Calu3 (cell line): ENCODE results near the gene FFAR1. TPM values are rescaled to one million over a fixed set of nuclear protein-coding genes. Genes with fewer than 3 reads are reported as not detected.

ENCODE experiments used
- BruUV-seq: library from RNA; stranded (reverse); fragments of 400-500 nt; replicated peaks from 2 replicates; lab custom pipeline; 2021; lab: Mats Ljungman, UMichigan
- CTCF ChIA-PET: fragments of 300-600 bp; sonication (Branson Sonifier 250); formaldehyde crosslinking; loops from one replicate; lab custom pipeline; 2022; ENCODE audit warnings: antibody characterized with exemption; lab: Charles Lee
- DNase-seq: peaks from one replicate; pipeline ENCODE4 v3.0.0; 2022
- H3K27ac Mint-ChIP-seq: one replicate; pipeline ENCODE4 v1.8.0; 2022; ENCODE audit warnings: mixed read lengths; ENCODE audit not compliant: unreplicated experiment
- H3K27me3 Mint-ChIP-seq: one replicate; pipeline ENCODE4 v1.8.0; 2022; ENCODE audit warnings: mixed read lengths; ENCODE audit not compliant: unreplicated experiment
- H3K36me3 Mint-ChIP-seq: one replicate; pipeline ENCODE4 v1.8.0; 2022; ENCODE audit warnings: mild to moderate bottlenecking, moderate library complexity, mixed read lengths; ENCODE audit not compliant: insufficient read depth, unreplicated experiment
- H3K4me1 Mint-ChIP-seq: one replicate; pipeline ENCODE4 v1.8.0; 2022; ENCODE audit warnings: mild to moderate bottlenecking, low read depth, mixed read lengths; ENCODE audit not compliant: unreplicated experiment
- H3K4me3 Mint-ChIP-seq: one replicate; pipeline ENCODE4 v1.8.0; 2022; ENCODE audit warnings: mild to moderate bottlenecking, low read depth, moderate library complexity, mixed read lengths; ENCODE audit not compliant: unreplicated experiment
- H3K9me3 Mint-ChIP-seq: one replicate; pipeline ENCODE4 v1.8.0; 2022; ENCODE audit warnings: low read depth, mixed read lengths; ENCODE audit not compliant: unreplicated experiment
- intact Hi-C: fragments of 100-400 bp; cut with micrococcal nuclease; formaldehyde crosslinking; loops from one replicate; pipeline ENCODE4 v1.10.0; 2022; ENCODE audit not compliant: unreplicated experiment
- total RNA-seq: library from RNA; stranded (reverse); gene quantifications from 2 replicates; pipeline ENCODE4 v1.2.3, GENCODE V29; 2022
- TF ChIP-seq, protein P1 (sequence below): fragments of 200-600 bp; IDR thresholded peaks from one replicate; pipeline ENCODE4 v1.8.0; 2022; ENCODE audit warnings: antibody characterized with exemption; ENCODE audit not compliant: unreplicated experiment

Gene FFAR1
- total RNA-seq, 1 experiment from 2014 or later: not detected

- TF ChIP-seq, protein P1, sequence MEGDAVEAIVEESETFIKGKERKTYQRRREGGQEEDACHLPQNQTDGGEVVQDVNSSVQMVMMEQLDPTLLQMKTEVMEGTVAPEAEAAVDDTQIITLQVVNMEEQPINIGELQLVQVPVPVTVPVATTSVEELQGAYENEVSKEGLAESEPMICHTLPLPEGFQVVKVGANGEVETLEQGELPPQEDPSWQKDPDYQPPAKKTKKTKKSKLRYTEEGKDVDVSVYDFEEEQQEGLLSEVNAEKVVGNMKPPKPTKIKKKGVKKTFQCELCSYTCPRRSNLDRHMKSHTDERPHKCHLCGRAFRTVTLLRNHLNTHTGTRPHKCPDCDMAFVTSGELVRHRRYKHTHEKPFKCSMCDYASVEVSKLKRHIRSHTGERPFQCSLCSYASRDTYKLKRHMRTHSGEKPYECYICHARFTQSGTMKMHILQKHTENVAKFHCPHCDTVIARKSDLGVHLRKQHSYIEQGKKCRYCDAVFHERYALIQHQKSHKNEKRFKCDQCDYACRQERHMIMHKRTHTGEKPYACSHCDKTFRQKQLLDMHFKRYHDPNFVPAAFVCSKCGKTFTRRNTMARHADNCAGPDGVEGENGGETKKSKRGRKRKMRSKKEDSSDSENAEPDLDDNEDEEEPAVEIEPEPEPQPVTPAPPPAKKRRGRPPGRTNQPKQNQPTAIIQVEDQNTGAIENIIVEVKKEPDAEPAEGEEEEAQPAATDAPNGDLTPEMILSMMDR: no peak
- peaks cover 2% of the 10 kb centered on the region for H3K9me3 Mint-ChIP-seq
- H3K4me3 Mint-ChIP-seq: no peak overlapping the region
- peaks cover 2% of the 10 kb centered on the region for H3K27me3 Mint-ChIP-seq
- intact Hi-C loops: no loop called here
- DNase-seq: no peak
- no peak overlapping the region for H3K27ac Mint-ChIP-seq
- no peaks in the 10 kb centered on the region for H3K4me1 Mint-ChIP-seq
- no TSS peak for BruUV-seq
- CTCF ChIA-PET: no interaction called here
- no peaks in the 10 kb centered on the region for H3K36me3 Mint-ChIP-seq
These were observed 45.3 kb downstream of the FFAR1 start for GRCh38 chr19:35392742-35393715.

DNA sequence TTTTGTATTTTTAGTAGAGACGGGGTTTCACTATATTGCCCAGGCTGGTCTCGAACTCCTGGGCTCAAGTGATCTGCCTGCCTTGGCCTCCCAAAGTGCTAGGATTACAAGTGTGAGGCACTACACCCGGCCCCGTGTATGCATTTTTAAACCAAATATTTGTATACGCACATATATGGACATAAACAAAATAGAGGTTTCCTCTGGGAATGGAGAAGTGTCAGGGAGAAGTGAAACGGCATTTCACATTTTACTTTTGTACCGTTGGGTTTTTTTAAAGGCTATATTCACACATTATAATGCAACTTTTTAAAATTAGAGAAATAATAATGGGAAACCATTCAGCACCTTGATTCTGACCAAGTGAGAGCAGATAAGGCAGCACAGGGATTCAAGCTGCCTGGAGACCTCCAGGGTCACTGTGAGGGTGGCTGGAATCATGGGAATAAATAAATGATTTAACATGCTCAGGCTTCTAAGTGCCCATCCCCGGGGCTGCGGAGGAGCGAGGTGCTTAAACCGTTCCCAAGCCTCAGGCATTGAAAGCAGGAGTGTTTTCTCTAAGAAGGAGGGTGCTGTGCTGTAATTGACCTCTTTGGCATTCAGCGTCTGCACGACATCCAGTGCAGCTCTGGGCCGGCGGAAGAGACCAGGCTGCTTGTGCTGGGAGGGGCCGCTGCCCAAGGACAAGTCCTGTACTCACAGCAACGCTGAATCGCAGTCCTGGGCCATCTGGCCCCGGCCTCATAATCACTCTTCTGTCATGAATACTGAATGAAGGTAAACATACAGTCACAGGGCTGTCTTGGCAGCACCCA is 47.9 kb downstream of the FFAR1 start:
- BruUV-seq: no TSS peak
- no peaks in the 10 kb centered on the region for H3K4me1 Mint-ChIP-seq
- no peaks in the 10 kb centered on the region for H3K9me3 Mint-ChIP-seq
- peaks cover 28% of the 10 kb centered on the region for H3K27me3 Mint-ChIP-seq
- CTCF ChIA-PET: interaction anchor here (0.7 kb wide), 1 partner anchor 25 kb away, joined by 3 read pairs; no protein-coding TSS in a partner anchor
- DNase-seq: no peak
- no peak overlapping the region for H3K27ac Mint-ChIP-seq
- intact Hi-C loops: no loop called here
- TF ChIP-seq, protein P1: no peak
- H3K4me3 Mint-ChIP-seq: no peak overlapping the region
- no peaks in the 10 kb centered on the region for H3K36me3 Mint-ChIP-seq

GRCh38 chr19:35396240-35396885 is 48.7 kb downstream of the FFAR1 start:
- no peak overlapping the region for H3K4me3 Mint-ChIP-seq
- intact Hi-C loops: no loop called here
- no peaks in the 10 kb centered on the region for H3K4me1 Mint-ChIP-seq
- H3K27ac Mint-ChIP-seq: no peak overlapping the region
- H3K9me3 Mint-ChIP-seq: no peaks in the 10 kb centered on the region
- H3K36me3 Mint-ChIP-seq: no peaks in the 10 kb centered on the region
- no peak for DNase-seq
- CTCF ChIA-PET: interaction anchor here (0.7 to 1.0 kb wide), 2 partner anchors 25 to 30 kb away, joined by 3 to 7 read pairs; no protein-coding TSS in a partner anchor
- TF ChIP-seq, protein P1: no peak
- peaks cover 36% of the 10 kb centered on the region for H3K27me3 Mint-ChIP-seq
- no TSS peak for BruUV-seq

DNA sequence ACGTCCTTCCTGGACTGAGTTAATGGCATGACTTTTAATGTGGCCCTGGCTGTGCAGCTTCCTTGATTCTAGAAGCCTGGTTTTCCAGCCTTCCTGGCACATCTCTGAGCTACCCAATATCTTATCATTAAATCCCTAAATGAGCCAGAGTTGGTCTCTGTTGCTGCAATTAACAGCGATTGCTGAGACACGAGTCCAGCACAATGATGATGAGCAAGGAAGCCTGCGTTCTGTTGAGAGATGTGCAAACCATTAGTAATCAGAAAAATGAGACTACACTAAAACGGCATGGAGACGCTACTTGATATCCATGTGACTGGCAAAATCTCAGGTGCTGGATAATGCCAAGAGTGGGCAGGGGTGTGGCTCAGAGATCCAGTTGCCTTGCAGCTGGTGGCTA is 49.4 kb downstream of the FFAR1 start:
- Mint-ChIP-seq H3K36me3 (no peaks in the 10 kb centered on the region), H3K9me3 (no peaks in the 10 kb centered on the region), H3K27me3 (peaks cover 43% of the 10 kb centered on the region), H3K4me3 (no peak overlapping the region), H3K4me1 (no peaks in the 10 kb centered on the region), H3K27ac (no peak overlapping the region)
- BruUV-seq: no TSS peak
- DNase-seq: no peak
- intact Hi-C loops: no loop called here
- CTCF ChIA-PET: interaction anchor here (1.0 kb wide), 1 partner anchor 30 kb away, joined by 7 read pairs; no protein-coding TSS in a partner anchor
- TF ChIP-seq, protein P1: no peak
